RWPE2 (cell line): ENCODE data around the gene RABEP2.
A peak's percentile ranks its signal among the peaks of the same experiment; 100 is the strongest.

Source experiments
- ATAC-seq: fragments of 200-7000 bp; cut with Tn5 transposase; 3 replicates; pipeline ENCODE4 v1.9.1; 2021; ENCODE audit warnings: low read depth
- DNase-seq: peaks from one replicate; pipeline ENCODE4 v3.0.0-alpha.2; 2020; ENCODE audit warnings: low spot score
- H3K27ac ChIP-seq: fragments of 450-650 bp; 2 replicates; pipeline ENCODE4 v1.5.1; 2017; ENCODE audit warnings: mild to moderate bottlenecking; ENCODE audit not compliant: poor library complexity, severe bottlenecking
- H3K27me3 ChIP-seq: fragments of 250-450 bp; sonication (Bioruptor Pico); 2 replicates; pipeline ENCODE4 v1.5.1; 2021; ENCODE audit warnings: mild to moderate bottlenecking, moderate library complexity; ENCODE audit not compliant: insufficient read depth, poor library complexity, severe bottlenecking
- H3K36me3 ChIP-seq: fragments of 250-450 bp; sonication (Bioruptor Pico); 2 replicates; pipeline ENCODE4 v1.5.1; 2020; ENCODE audit warnings: low read depth, mild to moderate bottlenecking, moderate library complexity
- H3K4me1 ChIP-seq: fragments of 250-450 bp; sonication (Bioruptor Pico); 2 replicates; pipeline ENCODE4 v1.5.1; 2021; ENCODE audit warnings: mild to moderate bottlenecking, moderate library complexity; ENCODE audit not compliant: insufficient read depth, poor library complexity, severe bottlenecking
- H3K4me3 ChIP-seq: fragments of 250-450 bp; sonication (Bioruptor Pico); 2 replicates; pipeline ENCODE4 v1.5.1; 2021; ENCODE audit warnings: mild to moderate bottlenecking, moderate library complexity; ENCODE audit not compliant: severe bottlenecking
- H3K9me3 ChIP-seq: fragments of 250-450 bp; sonication (Bioruptor Pico); 2 replicates; pipeline ENCODE4 v1.5.1; 2021; ENCODE audit warnings: mild to moderate bottlenecking, moderate library complexity; ENCODE audit not compliant: severe bottlenecking
- TF ChIP-seq, protein P1 (sequence below): fragments of 450-650 bp; IDR thresholded peaks from one replicate; pipeline ENCODE4 v1.5.1; 2017; ENCODE audit warnings: mild to moderate bottlenecking, moderate library complexity; ENCODE audit not compliant: poor library complexity, severe bottlenecking

Gene RABEP2

DNA sequence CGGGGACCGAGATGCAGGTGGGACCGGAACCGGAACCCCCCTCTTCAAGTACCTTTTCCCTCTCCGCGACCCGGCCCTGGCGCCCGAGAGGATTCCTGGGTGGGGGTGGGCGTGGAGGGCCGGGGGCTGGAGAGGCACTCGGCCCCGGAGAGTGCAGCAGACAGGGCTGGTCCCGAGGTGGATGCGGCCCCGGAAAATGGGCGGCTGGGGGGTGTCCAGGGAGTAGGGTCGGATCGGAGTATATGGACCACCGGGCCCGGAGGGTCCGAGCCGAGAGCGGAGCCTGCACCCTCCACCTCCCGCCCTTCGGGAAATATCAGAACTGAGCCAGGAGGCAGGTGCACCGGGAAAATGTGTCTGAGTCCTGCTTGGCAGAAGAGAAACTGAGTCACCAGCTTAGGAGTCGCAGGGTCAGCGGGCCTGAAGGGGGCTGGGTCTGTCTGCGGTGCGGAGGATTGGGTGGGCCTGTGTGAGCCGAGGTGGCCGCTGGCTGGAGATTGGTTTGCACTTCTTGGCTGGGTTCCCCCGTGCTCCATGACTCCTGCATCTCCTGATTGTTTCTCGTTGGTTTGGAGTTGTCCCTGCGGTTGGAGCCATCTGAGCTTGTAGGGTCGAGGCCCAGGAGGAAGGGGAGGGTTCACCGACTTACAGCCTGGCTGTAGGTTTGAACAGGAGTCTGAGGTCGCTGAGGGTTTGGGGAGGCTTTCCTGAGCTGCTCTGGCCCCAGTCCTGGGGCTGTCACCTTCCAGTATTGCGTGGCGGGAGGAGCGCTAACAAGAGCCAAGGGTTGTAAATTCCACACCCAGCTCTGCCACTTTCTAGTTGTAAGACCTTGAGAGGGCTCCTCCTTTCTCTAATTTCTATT, 60.9 kb downstream of the RABEP2 start:
- Histone ChIP-seq H3K4me1 (no peaks in the 10 kb centered on the region), H3K4me3 (peak overlapping the region; percentile 73), H3K27me3 (no peaks in the 10 kb centered on the region), H3K9me3 (no peaks in the 10 kb centered on the region), H3K27ac (peak overlapping the region; percentile 74), H3K36me3 (peaks cover 22% of the 10 kb centered on the region)
- ATAC-seq, result peak; percentile 3; the same call in 1 of the 3 replicates
- TF ChIP-seq, protein P1, sequence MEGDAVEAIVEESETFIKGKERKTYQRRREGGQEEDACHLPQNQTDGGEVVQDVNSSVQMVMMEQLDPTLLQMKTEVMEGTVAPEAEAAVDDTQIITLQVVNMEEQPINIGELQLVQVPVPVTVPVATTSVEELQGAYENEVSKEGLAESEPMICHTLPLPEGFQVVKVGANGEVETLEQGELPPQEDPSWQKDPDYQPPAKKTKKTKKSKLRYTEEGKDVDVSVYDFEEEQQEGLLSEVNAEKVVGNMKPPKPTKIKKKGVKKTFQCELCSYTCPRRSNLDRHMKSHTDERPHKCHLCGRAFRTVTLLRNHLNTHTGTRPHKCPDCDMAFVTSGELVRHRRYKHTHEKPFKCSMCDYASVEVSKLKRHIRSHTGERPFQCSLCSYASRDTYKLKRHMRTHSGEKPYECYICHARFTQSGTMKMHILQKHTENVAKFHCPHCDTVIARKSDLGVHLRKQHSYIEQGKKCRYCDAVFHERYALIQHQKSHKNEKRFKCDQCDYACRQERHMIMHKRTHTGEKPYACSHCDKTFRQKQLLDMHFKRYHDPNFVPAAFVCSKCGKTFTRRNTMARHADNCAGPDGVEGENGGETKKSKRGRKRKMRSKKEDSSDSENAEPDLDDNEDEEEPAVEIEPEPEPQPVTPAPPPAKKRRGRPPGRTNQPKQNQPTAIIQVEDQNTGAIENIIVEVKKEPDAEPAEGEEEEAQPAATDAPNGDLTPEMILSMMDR, result no peak
- no peak for DNase-seq

DNA sequence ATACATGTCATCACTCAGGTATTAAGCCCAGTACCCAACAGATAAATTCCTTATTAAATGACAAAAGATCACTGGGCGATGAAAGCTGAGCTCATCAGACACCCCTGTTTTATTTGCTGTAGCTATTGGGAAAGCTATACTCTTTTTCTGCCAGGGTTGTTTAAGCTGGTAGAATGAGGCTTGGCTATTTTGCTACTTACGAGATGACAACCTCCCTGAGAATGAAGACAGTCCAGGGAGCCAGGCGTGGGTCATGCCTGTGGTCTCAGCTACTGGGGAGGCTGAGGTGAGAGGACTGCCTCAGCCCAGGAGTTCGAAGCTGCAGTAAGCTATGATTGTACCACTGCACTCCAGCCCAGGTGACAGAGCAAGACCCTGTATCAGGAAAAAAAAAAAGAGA, 65.7 kb downstream of the RABEP2 start:
- H3K27ac ChIP-seq, result peak overlapping the region; percentile 62
- no peak overlapping the region for H3K4me3 ChIP-seq
- H3K9me3 ChIP-seq, result no peaks in the 10 kb centered on the region
- peaks cover 7% of the 10 kb centered on the region for H3K4me1 ChIP-seq
- H3K36me3 ChIP-seq, result no peaks in the 10 kb centered on the region
- TF ChIP-seq, protein P1, result no peak
- no peak for ATAC-seq
- no peak for DNase-seq
- H3K27me3 ChIP-seq, result no peaks in the 10 kb centered on the region

DNA sequence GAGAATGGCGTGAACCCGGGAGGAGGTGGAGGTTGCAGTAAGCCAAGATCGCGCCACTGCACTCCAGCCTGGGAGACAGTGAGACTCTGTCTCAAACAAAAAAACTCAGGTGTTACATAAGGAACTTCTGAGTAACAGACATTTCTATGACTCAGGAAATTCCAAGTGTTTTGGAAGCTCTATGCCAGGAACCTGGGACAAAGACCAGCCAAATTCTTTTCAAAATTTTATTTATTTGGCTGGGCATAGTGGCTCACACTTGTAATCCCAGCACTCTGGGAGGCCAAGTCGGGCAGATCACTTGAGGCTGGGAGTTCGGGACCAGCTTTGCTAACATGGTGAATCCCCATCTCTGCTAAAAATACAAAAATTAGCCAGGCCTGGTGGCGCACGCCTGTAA, 66.6 kb downstream of the RABEP2 start:
- Histone ChIP-seq H3K4me3 (no peak overlapping the region), H3K4me1 (peaks cover 7% of the 10 kb centered on the region), H3K36me3 (no peaks in the 10 kb centered on the region), H3K9me3 (no peaks in the 10 kb centered on the region), H3K27me3 (no peaks in the 10 kb centered on the region), H3K27ac (peak overlapping the region; percentile 62)
- DNase-seq (no peak), ATAC-seq (peak; percentile 59)
- TF ChIP-seq, protein P1, result no peak
